NCI-H345 (cell line): ENCODE data around the gene RNF123.

Experiments
- DNase-seq: peaks from one replicate; lab custom pipeline; 2025; lab: John Stamatoyannopoulos, UW

Gene RNF123

GRCh38 chr3:49703443-49703927 is 14.1 kb downstream of the RNF123 start:
- peak; percentile 19 for DNase-seq

- no peak for DNase-seq
Observed at GRCh38 chr3:49703956-49704355, 14.6 kb downstream of the RNF123 start.

- no peak for DNase-seq
Observed at GRCh38 chr3:49704629-49705028, 15.3 kb downstream of the RNF123 start.

GRCh38 chr3:49705390-49705960 is 16.1 kb downstream of the RNF123 start:
- no peak for DNase-seq

GRCh38 chr3:49706456-49707112 is 17.2 kb downstream of the RNF123 start:
- DNase-seq: no peak

- no peak for DNase-seq
Observed at GRCh38 chr3:49707113-49707480, 17.7 kb downstream of the RNF123 start.

GRCh38 chr3:49709852-49710251 is 20.5 kb downstream of the RNF123 start:
- no peak for DNase-seq

GRCh38 chr3:49711489-49711888 is 22.1 kb downstream of the RNF123 start:
- no peak for DNase-seq

GRCh38 chr3:49712166-49712565 is 22.8 kb downstream of the RNF123 start:
- DNase-seq: no peak

- no peak for DNase-seq
Observed at GRCh38 chr3:49712631-49713317, 23.4 kb downstream of the RNF123 start.

GRCh38 chr3:49713336-49714105 is 24.2 kb downstream of the RNF123 start:
- no peak for DNase-seq

GRCh38 chr3:49714728-49715550 is 25.6 kb downstream of the RNF123 start:
- DNase-seq: no peak

GRCh38 chr3:49715611-49716121 is 26.3 kb downstream of the RNF123 start:
- DNase-seq: no peak

GRCh38 chr3:49716169-49716568 is 26.8 kb downstream of the RNF123 start:
- no peak for DNase-seq

- no peak for DNase-seq
Observed at GRCh38 chr3:49716691-49717210, 27.4 kb downstream of the RNF123 start.

- no peak for DNase-seq
Observed at GRCh38 chr3:49717211-49717958, 28.0 kb downstream of the RNF123 start.

- no peak for DNase-seq
Observed at GRCh38 chr3:49717959-49718857, 28.9 kb downstream of the RNF123 start.

- DNase-seq: no peak
Observed at GRCh38 chr3:49718858-49719213, 29.5 kb downstream of the RNF123 start.

- peak; percentile 66 for DNase-seq
Observed at GRCh38 chr3:49719214-49719884, 30.0 kb downstream of the RNF123 start, which contains the start of gene AMIGO3. AMIGO3 (minus strand) TSS chr3:49719684; CDS start chr3:49719465, 219 bp downstream.
